ENCODE data around the gene SSR2. TPM values are rescaled to one million over a fixed set of nuclear protein-coding genes. Genes with fewer than 3 reads are reported as not detected.

Gene SSR2
- total RNA-seq, 4 donors from 2014 or later = 115 to 215 (median 179) TPM

GRCh38 chr1:156004843-156005584 lies 15.7 kb downstream of the SSR2 start:
- Histone ChIP-seq H3K4me3 (no peak overlapping the region), H3K36me3 (peaks cover 7 to 29% (median 17%) of the 10 kb centered on the region in 3 donors), H3K27me3 (no peaks in the 10 kb centered on the region), H3K4me1 (peaks cover 0 to 39% (median 0%) of the 10 kb centered on the region in 3 donors), H3K9me3 (no peaks in the 10 kb centered on the region), H3K27ac (no peak overlapping the region)
- DNase-seq = no peak
- 84 to 89% methylated on average over 2 to 3 of the region's 4 CpGs for WGBS, 2 donors
- no peak for TF ChIP-seq POLR2A (IDR thresholded peaks at IDR 0.05)
- TF ChIP-seq, protein P1, sequence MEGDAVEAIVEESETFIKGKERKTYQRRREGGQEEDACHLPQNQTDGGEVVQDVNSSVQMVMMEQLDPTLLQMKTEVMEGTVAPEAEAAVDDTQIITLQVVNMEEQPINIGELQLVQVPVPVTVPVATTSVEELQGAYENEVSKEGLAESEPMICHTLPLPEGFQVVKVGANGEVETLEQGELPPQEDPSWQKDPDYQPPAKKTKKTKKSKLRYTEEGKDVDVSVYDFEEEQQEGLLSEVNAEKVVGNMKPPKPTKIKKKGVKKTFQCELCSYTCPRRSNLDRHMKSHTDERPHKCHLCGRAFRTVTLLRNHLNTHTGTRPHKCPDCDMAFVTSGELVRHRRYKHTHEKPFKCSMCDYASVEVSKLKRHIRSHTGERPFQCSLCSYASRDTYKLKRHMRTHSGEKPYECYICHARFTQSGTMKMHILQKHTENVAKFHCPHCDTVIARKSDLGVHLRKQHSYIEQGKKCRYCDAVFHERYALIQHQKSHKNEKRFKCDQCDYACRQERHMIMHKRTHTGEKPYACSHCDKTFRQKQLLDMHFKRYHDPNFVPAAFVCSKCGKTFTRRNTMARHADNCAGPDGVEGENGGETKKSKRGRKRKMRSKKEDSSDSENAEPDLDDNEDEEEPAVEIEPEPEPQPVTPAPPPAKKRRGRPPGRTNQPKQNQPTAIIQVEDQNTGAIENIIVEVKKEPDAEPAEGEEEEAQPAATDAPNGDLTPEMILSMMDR (IDR thresholded peaks at IDR 0.05) = no peak
- intact Hi-C loops (cut with DNase I) = no loop called here

DNA sequence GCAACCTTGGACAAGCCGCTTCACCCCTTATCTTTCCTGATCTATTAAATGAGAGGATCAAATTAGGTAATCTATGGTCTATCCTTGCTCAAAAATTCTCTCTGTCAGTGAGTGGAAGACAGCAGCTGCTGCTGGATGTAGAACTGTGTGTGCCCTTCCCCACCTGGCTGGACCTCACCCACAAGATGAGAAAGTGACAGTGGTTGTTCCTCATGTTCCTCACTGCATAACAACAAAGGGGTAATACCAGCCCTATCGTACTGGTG lies 16.9 kb downstream of the SSR2 start:
- WGBS, 2 donors = 0 to 71% methylated on average over 1 to 2 of the region's 2 CpGs
- Histone ChIP-seq H3K27ac (peak overlapping the region in 2 of 4 donors; percentile 31 to 60), H3K27me3 (no peaks in the 10 kb centered on the region), H3K4me1 (peaks cover 0 to 39% (median 0%) of the 10 kb centered on the region in 3 donors), H3K9me3 (no peaks in the 10 kb centered on the region), H3K36me3 (peaks cover 5 to 18% (median 5%) of the 10 kb centered on the region in 3 donors), H3K4me3 (no peak overlapping the region)
- no peak for TF ChIP-seq POLR2A (IDR thresholded peaks at IDR 0.05)
- TF ChIP-seq, protein P1 (IDR thresholded peaks at IDR 0.05) = no peak
- intact Hi-C loops (cut with DNase I) = no loop called here
- no peak for DNase-seq

DNA sequence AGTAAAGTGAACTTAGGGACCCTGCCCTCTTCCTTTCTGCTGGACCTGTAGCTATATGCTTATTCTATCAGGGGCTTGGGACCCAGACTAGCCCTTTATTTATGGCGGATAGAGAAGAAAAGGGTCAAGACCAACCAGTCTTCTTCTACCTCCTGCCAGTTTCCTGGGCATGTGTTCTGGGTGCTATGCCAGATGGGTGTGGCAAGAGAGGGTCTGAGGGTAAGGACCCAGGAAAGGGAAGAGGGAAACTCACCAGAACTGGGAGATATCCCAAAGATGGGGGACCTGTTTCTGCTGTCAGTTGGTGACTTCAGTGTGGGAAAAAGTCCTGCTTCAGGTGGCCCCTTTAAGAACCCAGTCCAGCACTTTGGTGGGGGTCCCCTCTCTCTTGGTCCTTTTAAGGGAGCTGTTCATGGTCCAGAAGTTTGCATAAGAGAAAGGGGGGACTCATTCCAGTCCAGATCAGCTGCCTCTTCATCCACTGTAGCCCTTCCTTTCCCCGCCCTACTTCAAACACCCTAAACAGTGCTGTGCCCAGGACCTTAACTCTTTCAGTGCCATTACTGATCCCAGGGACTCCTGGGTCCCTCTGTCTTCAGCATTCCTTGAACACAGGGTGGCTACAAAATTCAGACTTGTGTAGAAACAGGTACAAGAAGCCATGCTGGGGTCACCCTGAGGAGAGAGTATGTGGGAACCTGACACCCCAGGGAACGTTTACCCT lies 18.4 kb downstream of the SSR2 start:
- Histone ChIP-seq H3K4me1 (peaks cover 0 to 39% (median 0%) of the 10 kb centered on the region in 3 donors), H3K36me3 (peaks cover 0 to 5% (median 0%) of the 10 kb centered on the region in 3 donors), H3K4me3 (no peak overlapping the region), H3K9me3 (no peaks in the 10 kb centered on the region), H3K27me3 (no peaks in the 10 kb centered on the region), H3K27ac (no peak overlapping the region)
- 59 to 60% methylated on average over 3 of the region's 3 CpGs for WGBS, 2 donors
- TF ChIP-seq, protein P1 (IDR thresholded peaks at IDR 0.05) = no peak
- TF ChIP-seq POLR2A (IDR thresholded peaks at IDR 0.05) = no peak
- intact Hi-C loops (cut with DNase I) = no loop called here
- DNase-seq = no peak

GRCh38 chr1:156001662-156002171 lies 19.0 kb downstream of the SSR2 start:
- no peak overlapping the region for H3K27ac ChIP-seq
- WGBS, 2 donors = 57 to 58% methylated on average over 4 of the region's 4 CpGs
- intact Hi-C loops (cut with DNase I) = no loop called here
- no peak overlapping the region for H3K4me3 ChIP-seq
- no peaks in the 10 kb centered on the region for H3K36me3 ChIP-seq
- TF ChIP-seq POLR2A (IDR thresholded peaks at IDR 0.05) = no peak
- TF ChIP-seq, protein P1 (IDR thresholded peaks at IDR 0.05) = no peak
- H3K9me3 ChIP-seq = no peaks in the 10 kb centered on the region
- no peaks in the 10 kb centered on the region for H3K27me3 ChIP-seq
- no peak for DNase-seq
- H3K4me1 ChIP-seq = peaks cover 0 to 35% (median 0%) of the 10 kb centered on the region in 3 donors

DNA sequence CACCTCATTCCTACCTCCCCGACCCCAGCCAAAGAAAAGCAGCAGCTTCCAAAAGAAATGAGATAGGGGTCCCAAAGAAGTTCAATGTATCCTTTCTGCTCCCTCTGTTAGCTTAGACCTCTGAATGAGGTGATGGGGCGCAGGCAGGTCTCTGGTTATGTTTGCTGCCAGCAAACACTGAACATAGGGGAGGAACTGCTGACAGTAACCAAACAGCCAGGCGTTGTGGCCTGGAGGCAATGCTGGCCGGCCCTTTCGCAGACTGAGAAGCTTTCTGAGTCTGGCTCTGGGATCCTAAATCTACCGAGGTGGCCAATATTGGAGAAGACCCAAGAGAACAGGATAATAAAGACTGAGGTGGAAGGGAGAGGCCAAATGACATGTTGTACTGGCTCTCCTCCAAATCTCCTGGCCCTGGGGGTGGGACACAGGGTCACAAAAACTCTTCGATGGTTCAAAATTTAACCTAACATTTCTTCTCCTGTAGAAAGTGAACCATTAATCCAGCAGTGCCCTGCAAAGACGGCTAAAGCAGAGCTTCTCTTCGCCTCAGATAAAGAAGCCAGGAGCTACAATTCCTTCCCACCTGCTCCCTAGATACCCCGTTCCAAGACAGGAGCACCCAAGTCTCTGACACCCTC lies 19.6 kb downstream of the SSR2 start:
- no peaks in the 10 kb centered on the region for H3K36me3 ChIP-seq
- no peak overlapping the region for H3K27ac ChIP-seq
- no peaks in the 10 kb centered on the region for H3K27me3 ChIP-seq
- peaks cover 0 to 35% (median 0%) of the 10 kb centered on the region in 3 donors for H3K4me1 ChIP-seq
- intact Hi-C loops (cut with DNase I) = no loop called here
- H3K9me3 ChIP-seq = no peaks in the 10 kb centered on the region
- no peak for DNase-seq
- no peak overlapping the region for H3K4me3 ChIP-seq
- WGBS, 2 donors = 42 to 55% methylated on average over 9 to 10 of the region's 10 CpGs
- no peak for TF ChIP-seq POLR2A (IDR thresholded peaks at IDR 0.05)
- TF ChIP-seq, protein P1 (IDR thresholded peaks at IDR 0.05) = no peak
